Measurements from ENCODE around the gene MYH14. TPM values are rescaled to one million over a fixed set of nuclear protein-coding genes. Genes with fewer than 3 reads are reported as not detected.

Gene MYH14
- total RNA-seq, 1 donor from 2014 or later, result 70.5 TPM

DNA sequence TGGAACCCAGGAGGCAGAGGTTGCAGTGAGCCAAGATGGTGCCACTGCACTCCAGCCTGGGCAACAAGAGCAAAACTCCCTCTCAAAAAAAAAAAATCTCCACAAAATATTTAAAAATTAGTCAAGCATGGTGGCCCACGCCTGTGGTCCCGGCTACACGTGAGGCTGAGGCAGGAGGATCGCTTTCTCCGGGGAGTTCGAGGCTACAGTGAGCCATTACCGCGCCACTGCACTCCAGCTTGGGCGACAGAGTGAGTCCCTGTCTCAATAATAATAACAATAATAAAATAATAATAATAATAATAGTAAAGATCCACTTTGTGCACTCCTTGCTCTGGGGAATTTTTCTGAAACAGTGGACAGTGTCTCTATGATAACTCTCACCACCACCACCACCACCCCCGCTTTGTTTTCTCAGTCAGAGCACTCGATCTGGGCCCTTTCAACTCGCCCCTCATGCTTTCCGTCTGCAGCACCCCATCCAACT, 153.3 kb downstream of the MYH14 start:
- ATAC-seq (no peak), DNase-seq (ENCODE audit: low spot score) (no peak)

DNA sequence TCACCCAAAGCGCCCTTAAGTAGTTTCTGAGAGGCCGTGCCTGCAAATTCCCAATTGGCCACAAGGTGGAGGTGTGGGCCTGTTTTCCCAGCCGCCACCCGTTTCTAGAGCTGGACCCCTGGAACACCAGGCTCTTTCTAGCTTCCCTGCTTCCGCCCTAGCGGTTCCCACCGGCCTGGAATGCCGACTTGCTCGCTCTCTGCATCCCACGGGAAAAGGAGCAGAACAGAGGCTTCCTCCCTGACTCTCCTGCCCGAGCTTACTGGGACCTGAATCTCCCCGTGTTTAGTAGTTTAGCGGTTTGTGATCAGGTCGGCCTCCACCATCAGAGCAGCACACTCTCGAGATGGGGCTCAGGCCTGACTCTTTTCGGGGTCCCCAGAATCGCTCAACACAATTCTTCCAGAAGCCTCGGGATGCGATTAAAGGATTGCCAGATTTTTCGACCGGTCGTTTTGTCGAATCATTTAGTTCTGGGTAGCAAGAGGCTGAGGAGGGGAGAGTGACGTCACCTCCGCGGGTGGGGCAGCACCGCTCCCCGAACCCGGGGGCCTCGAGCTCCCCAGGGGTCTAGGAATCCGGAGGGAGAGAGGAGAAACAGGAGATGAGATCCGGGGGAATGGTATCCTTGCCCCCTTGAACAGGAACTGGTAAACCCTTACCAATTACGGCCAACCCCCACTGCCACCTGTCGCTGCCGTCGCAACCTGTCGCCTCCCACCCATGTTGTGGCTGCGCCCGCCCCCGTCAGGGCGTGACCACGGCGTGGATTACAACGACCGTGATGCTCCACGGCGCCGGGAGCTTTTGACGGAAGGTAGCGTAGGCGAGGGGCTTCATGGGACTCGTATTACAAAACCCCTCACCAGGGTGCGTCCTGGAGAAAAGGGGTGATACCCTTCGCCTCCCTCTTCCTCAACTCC, 154.0 kb downstream of the MYH14 start:
- peak; percentile 84 for ATAC-seq
- peak; percentile 75 for DNase-seq (ENCODE audit: low spot score)

DNA sequence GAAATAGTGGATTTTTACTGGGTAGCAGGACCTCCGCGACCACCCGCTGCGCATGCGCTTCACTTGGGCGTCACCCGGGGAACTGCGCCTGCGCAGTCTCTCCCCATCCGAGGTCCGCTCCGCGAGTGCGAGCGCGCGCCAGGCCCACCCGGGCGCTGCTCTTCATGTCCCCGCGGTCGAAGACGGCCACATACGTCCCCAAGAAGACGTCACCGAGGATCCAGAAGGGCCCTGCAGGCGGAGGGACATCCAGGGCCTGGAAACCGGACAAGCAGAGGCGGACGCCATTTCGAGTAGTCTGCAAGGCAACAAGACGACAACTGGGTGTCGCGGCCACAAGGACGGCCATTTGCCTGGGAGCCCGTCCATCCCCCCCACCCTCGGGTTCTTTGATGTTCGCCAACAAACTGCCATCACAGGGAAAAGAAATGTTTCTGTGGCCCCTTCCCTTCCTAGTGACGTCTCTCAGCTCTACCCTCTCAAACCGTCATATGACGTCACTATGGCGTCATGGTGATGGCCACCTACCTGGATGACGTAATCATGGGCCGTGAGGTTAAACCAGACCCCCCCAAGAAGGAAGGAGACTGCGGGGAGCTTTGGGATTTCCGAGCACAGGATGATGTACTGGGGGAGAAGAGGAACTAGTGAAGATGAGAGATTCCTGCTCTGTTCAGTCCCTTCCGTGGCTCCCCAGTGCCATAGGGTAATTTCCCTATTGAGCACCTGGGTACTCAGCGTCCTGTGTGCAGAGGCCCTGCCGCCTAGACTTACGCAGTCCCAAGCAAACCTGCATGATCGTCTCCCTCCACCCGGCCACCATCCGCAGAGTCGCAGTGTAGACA, 155.3 kb downstream of the MYH14 start:
- peak; percentile 50 for ATAC-seq
- peak; percentile 71 for DNase-seq (ENCODE audit: low spot score)

DNA sequence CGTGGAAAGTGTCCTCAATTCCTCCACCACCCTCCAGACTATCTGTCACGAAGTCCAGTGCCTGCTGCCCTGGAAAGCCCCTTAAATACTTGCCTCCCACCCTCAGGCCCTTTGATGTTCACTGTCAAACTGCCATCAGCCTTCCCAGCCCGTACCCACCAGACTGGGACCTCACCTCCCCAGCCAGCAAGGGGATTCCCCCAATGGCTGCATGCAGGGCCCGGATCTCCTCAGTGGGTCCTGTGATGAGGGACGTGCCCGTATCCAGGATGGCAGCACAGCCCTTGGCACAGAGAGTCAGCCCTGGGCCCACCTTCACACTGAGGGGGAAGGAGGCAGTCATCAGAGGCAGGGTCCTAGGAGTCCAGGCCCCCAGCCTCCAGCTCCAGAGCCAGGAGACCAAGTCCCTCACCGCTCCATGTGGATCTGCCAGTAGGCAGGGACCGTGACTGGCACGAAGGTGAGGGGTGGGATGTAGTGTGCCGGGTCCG, 156.0 kb downstream of the MYH14 start:
- DNase-seq (ENCODE audit: low spot score), result no peak
- ATAC-seq, result no peak

Other genes with a start within 250 kb of the MYH14 start
- gene SIGLEC11, start 242.4 kb upstream of the MYH14 start, total RNA-seq, result 1.3 TPM
- gene VRK3, start 178.2 kb upstream of the MYH14 start, total RNA-seq, result 38.0 TPM
- gene ZNF473, start 177.6 kb upstream of the MYH14 start, total RNA-seq, result 3.6 TPM
- gene IZUMO2, start 40.3 kb upstream of the MYH14 start, total RNA-seq, result not detected
- gene KCNC3, start 125.8 kb downstream of the MYH14 start, total RNA-seq, result 4.0 TPM
- 3.3 TPM for gene NAPSA, start 162.0 kb downstream of the MYH14 start, total RNA-seq
- gene NR1H2, start 172.8 kb downstream of the MYH14 start, total RNA-seq, result 32.2 TPM
- gene POLD1, start 180.7 kb downstream of the MYH14 start, total RNA-seq, result 8.2 TPM
- gene SPIB, start 215.3 kb downstream of the MYH14 start, total RNA-seq, result not detected
- not detected for gene MYBPC2, start 229.3 kb downstream of the MYH14 start, total RNA-seq